H7 (cell line): ENCODE measurements around the gene TRPC3. TPM values are rescaled to one million over a fixed set of nuclear protein-coding genes. Genes with fewer than 3 reads are reported as not detected.

ENCODE experiments used
- DNase-seq: peaks from one replicate; pipeline ENCODE4 v3.0.0; 2012
- H3K27me3 ChIP-seq: 2 replicates; pipeline ENCODE4 v1.6.0; 2011; ENCODE audit warnings: mild to moderate bottlenecking, low read length; ENCODE audit not compliant: control insufficient read depth, insufficient read depth
- H3K36me3 ChIP-seq: replicated peaks from 2 replicates; pipeline ENCODE4 v1.5.1; 2011; ENCODE audit warnings: low read length; ENCODE audit not compliant: control insufficient read depth, insufficient read depth
- H3K4me3 ChIP-seq: 2 replicates; pipeline ENCODE4 v1.5.1; 2011; ENCODE audit warnings: low read depth, mild to moderate bottlenecking, control low read depth, low read length, moderate library complexity; ENCODE audit not compliant: insufficient read depth
- total RNA-seq: library from RNA; depleted of rRNA; stranded (reverse); fragments of >200 nt; shearing (Covaris generic); gene quantifications from 2 replicates; pipeline ENCODE4 v1.2.3, GENCODE V29; 2014; rRNA removed

The TRPC3 gene
- 0.18 and 0.21 TPM in 2 replicates for total RNA-seq

DNA sequence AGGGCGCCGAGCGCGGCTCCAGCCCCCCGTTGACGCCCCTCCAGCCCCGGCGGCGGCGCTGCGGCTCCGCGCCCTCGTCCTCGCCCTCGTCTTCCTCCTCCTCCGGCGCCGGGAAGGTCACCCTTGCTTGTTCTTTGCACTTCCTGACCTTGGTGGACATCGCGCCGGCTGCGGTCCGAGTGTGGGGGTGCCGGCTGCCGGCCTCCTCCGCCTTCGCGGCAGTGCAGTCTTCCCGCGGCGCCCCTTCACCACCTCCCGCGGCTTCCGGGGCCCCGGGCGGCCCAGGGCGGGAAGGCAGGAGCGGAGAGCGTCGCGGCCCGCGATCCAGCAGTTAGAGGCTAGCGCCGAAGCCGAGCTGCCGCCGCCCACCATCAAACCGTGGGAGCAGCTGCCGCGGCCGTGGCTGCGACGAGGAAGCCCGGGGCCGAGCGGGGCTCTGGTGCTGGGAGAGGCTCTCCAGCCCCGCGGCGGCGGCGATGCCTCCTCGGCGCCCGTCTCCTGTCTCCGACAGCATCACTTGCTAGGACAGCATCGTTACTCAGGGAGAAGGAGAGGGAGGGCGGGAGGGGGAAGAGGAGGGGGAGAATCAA lies at the start of gene TRPC3:
Gene TRPC3, minus strand, starts transcription at position 540 of the 590 bp plus-strand sequence. Its CDS starts 380 bp downstream, at position 160.
- Histone ChIP-seq H3K36me3 (no peaks in the 10 kb centered on the region), H3K4me3 (peak within 1 kb of the TSS; percentile 60), H3K27me3 (peaks cover 51% of the 10 kb centered on the region)
- no peak for DNase-seq

DNA sequence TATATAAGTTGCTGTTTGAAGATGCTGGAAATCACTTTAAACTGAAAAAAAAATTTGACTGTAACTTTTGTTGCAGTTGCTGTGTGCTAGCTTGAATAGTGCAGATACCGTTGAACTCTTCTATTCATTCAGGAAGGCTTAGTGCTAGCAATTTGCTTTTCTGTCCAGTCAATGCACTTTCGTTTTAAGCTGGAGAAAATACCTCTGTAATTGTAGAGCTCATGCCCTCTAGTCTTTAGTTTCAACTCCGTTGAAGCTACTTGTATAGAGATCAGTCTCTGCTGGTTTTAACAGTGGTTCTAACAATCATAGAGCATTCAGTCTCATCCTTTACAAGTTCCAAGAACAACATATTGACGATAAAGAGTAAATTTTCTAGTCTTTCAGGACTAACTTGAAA lies 49.0 kb upstream of the TRPC3 start:
- no peak for DNase-seq
- Histone ChIP-seq H3K27me3 (no peaks in the 10 kb centered on the region), H3K4me3 (no peak overlapping the region), H3K36me3 (no peaks in the 10 kb centered on the region)

DNA sequence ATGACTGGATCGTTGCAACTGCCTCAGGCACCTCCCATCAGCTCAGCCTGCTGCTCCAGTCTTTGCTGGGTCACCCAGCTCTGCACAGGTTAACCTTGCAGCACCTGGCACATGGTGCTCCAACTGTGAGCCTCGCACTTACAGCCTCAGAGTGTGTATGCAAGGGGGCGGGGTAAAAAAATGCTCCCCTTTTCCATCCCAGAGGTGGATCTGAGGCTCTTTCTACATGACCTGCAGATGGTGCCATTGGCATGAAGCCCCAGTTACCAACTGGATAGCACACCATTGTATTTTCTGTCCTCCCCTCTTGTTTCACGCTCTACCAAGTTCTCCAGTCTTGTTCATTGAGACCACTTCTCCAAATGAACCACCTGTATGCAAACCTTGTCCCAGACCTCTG lies 46.2 kb upstream of the TRPC3 start:
- Histone ChIP-seq H3K36me3 (no peaks in the 10 kb centered on the region), H3K4me3 (no peak overlapping the region), H3K27me3 (no peaks in the 10 kb centered on the region)
- DNase-seq, result peak; percentile 19

DNA sequence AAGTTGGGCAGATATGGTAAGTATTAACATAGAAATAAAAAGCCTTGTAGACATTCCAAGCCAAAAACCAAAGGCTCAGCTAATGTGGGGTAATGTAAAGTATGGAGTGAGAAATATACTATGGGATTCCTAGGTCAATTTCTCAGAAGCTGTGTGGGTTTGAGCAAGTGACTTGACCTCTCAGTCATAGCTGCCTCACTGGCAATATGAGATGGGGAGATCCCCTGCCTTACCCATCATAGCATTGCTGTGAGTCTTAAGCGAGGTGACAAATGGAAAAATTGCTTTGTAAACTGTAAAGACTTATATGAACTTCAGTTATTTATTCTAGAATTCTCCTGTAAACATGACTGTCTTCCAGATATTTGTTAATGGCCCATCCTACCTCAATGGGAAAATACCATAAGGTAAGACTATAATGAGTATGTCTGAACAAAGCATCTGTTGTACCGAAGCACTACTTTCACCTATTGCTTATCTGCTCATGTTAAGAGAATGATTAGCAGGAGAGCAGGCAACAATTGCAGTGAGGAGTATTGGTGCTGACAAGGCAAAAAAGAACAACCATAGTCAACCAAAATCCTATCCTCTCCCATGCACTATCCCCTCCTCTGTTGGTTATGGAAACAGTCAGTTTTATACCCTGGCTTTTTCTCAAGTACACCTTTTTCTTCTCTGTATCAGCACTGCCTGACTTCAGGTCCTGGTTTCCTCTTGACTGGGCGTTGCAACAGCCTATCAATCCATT lies 44.1 kb upstream of the TRPC3 start:
- no peak for DNase-seq
- no peak overlapping the region for H3K4me3 ChIP-seq
- no peaks in the 10 kb centered on the region for H3K36me3 ChIP-seq
- H3K27me3 ChIP-seq, result no peaks in the 10 kb centered on the region

DNA sequence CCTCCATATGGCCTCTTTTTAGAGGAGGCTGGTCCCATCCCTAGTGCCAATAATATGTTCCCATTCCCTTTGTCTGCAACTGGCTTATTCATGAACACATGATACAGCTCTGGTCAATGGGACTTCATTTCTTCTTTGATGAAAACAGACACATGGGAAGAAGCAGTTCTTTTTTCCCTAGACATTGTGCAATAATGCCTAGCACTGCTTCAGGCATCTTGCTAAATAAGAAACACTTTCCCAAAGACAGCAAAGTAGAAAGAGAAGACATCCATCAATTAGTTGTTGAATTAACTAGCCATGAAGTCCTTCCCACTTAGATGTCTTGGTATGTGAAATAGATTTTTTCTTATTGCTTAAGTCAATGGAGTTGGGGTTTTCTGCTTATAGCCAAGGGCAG lies 40.1 kb upstream of the TRPC3 start:
- no peak for DNase-seq
- Histone ChIP-seq H3K4me3 (no peak overlapping the region), H3K36me3 (no peaks in the 10 kb centered on the region)

DNA sequence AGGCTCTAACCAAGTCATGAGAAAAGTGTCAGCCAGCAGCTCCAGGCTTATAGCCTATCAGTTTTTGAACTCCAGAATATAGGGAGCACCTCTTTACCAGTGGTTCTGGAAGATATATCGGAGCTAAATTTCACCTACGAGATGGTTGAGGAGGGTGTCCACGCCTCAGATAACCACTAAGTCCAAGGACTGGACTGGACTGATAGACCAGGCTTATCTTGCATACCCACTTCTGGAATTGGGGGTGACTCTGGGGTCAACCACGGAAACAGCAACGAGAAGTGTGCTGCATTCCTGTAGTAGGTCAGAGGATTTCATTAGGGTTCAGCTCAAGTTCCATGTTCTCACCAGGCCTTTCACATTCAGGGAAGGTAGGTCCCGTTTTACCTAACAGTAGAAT lies 38.6 kb upstream of the TRPC3 start:
- no peak overlapping the region for H3K4me3 ChIP-seq
- DNase-seq, result no peak
- H3K36me3 ChIP-seq, result no peaks in the 10 kb centered on the region
- H3K27me3 ChIP-seq, result no peaks in the 10 kb centered on the region

More for the DNA sequence above, 40.1 kb upstream of the TRPC3 start:
- H3K27me3 ChIP-seq, result no peaks in the 10 kb centered on the region

DNA sequence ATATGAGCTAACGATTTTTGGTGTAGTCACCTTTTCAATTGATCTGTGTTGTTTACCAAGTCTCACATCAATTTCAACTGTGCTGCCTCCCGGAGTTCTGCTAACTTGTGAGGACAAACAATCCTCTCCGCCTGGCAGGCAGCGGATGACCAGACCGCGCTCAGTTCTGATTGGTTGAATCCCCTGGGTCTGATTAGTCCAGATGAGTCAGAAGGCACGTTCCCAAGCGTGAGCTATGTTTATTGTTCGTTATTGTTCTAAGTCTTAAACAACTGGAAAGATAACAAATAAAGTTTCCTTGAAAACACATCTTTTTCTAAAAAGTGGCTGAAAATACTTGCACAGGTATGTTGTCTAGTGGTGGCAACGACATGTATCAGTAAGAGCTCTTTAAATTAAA lies 37.9 kb upstream of the TRPC3 start:
- no peaks in the 10 kb centered on the region for H3K27me3 ChIP-seq
- H3K4me3 ChIP-seq, result no peak overlapping the region
- H3K36me3 ChIP-seq, result no peaks in the 10 kb centered on the region
- peak; percentile 17 for DNase-seq

DNA sequence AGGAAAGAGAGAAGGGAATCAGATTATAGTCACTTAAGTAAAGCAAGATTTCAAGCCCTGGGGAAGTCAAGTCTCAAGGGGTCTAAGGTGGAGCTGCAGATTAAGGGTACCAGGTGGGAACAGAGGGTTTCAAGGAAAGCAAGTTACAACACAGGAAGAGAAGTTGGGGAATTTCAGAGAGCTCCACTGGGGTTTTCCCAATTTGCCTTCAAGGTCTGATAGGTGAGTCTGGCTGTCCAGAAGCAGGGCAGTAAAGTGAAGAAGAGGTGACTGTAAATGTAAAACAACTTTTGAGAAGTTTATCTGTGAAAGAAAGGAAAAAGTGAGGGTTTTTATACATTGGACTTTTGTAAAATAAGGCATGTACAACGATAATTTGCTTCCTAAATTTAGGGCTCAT lies 37.1 kb upstream of the TRPC3 start:
- Histone ChIP-seq H3K27me3 (no peaks in the 10 kb centered on the region), H3K36me3 (no peaks in the 10 kb centered on the region), H3K4me3 (no peak overlapping the region)
- DNase-seq, result no peak

DNA sequence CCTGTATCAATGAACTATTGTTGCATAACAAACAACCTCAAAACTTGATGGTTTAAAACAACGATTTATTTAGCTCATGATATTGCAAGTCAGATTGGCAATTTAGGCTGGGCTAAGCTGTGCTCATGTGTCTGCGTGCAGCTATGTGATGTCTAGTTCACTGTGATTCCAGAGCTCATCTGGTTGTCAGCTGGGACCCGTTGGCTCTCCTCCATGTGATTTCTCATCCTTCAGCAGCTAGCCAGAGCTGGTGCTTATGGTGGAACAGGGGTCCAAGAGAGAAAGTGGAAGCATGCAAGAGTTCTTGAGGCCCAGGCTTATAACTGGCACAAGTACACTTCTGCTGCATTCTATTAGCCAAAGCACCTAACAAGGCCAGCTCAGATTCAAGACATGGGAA lies 28.8 kb upstream of the TRPC3 start:
- no peaks in the 10 kb centered on the region for H3K27me3 ChIP-seq
- no peak overlapping the region for H3K4me3 ChIP-seq
- no peak for DNase-seq
- H3K36me3 ChIP-seq, result no peaks in the 10 kb centered on the region

DNA sequence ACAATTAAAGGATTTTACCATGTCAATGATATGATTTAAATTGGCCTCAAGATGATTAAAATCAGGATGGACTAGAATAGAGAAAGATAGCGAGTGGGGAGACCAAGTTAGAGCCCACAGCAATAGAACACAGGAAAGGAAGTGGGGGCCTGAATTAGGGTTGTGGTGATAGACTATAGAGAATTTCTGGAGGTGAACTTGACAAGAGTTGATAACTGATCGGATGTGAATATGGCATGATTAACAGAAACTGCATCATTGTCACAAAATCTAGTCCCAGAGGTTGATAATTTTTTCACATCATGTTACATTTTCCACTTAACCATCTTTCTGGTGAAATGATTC lies 26.3 kb upstream of the TRPC3 start:
- Histone ChIP-seq H3K36me3 (no peaks in the 10 kb centered on the region), H3K27me3 (no peaks in the 10 kb centered on the region), H3K4me3 (no peak overlapping the region)
- DNase-seq, result no peak

DNA sequence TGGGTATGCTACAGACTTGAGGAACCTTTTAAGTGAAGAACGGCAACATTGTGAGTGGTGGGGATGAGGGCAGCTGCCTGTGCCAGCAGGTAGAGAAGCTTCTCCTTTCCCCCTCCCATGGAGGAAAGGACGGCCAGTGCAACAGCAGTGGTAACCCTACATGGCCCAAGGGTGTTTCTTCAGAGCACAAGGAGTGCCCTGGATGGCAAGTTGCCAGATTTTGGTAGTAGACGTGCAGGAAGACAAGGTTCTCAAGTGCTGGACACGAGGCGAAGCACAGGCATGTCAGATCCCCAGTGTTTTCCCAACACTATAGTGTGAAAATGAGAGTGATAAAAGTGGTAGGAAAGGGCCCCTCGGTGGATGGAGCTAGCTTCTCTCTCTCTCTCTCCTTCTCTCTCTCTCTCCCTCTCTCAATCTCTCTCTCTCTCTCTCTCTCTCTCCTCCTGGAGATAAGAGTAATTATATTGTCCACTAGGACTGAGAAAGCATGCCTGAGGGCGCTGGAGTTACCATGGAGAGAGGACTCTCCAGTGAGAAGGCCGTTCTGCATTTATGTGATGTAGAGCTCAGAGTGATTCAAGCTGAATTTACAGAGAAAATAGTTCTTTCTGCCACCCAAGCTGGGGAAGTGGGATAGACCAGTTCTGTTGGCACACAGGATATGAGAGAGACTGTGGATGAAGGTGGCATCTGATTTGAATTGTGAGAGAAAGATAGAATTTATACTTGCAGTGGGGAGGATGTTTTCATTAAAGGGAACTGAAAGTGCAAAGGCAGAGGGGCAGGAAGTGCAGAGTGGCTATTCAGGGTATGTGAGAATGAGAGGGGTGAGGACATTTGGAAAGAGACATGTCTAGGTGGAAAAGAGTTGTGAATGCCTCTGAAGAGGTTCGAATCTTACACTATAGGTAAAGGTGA lies 25.7 kb upstream of the TRPC3 start:
- no peaks in the 10 kb centered on the region for H3K36me3 ChIP-seq
- H3K27me3 ChIP-seq, result no peaks in the 10 kb centered on the region
- H3K4me3 ChIP-seq, result no peak overlapping the region
- no peak for DNase-seq

DNA sequence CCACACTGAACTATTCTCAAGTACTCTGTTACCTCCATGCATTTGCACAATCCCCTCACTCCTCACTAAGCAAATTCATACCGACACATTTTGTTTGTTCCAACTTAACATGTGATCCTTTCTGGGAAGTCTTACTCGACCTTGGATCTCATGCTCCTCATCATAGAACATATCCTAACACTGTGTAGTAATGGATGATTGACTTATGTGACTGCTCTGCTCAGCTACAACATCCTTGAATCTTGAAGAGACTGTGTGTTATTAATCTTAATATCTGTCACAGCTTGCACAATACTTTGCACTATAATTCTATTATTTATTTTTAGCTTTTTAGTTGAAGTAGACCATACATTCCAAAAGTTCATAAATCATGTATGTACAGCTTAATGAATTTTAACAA lies 23.9 kb upstream of the TRPC3 start:
- no peaks in the 10 kb centered on the region for H3K27me3 ChIP-seq
- no peaks in the 10 kb centered on the region for H3K36me3 ChIP-seq
- DNase-seq, result no peak
- no peak overlapping the region for H3K4me3 ChIP-seq

DNA sequence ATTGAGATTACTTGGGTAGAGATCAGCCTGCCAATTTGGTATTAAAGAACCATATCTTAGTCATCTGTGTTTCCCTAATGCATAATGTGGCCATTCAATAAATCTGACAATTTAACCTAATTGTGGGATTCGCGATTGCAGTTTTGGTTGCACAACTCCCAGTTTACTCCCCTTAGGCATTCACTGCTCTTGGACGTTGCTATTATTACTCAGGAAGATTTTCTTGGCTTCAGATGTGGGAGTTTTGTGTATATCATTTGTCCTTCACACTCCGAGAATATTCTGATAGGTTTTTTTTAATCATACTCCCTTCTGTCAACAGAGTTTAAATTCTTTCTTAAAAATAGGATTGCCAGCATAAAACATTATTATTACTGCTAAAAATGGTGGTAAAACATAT lies 22.0 kb upstream of the TRPC3 start:
- H3K27me3 ChIP-seq, result no peaks in the 10 kb centered on the region
- no peak overlapping the region for H3K4me3 ChIP-seq
- DNase-seq, result no peak
- no peaks in the 10 kb centered on the region for H3K36me3 ChIP-seq

DNA sequence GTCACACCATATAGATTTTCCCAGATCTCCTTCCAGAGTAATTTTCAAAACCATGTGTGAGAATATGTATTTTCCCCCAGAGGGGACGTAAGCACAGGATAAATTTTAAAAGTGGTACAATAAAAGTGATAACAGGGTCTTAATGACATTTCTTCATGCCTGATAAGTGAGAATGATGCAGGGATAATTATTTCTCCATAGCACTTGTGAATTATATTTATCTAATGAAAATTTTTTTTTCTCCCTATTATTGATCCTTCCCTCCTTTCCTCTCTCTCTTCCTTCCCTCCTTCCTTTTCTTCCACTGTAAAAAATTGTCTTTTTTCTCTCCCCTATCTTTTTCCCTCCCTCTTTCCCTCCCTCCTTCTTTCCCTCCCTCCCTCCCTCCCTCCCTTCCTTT lies 17.0 kb upstream of the TRPC3 start:
- Histone ChIP-seq H3K36me3 (no peaks in the 10 kb centered on the region), H3K4me3 (no peak overlapping the region), H3K27me3 (no peaks in the 10 kb centered on the region)
- DNase-seq, result no peak

DNA sequence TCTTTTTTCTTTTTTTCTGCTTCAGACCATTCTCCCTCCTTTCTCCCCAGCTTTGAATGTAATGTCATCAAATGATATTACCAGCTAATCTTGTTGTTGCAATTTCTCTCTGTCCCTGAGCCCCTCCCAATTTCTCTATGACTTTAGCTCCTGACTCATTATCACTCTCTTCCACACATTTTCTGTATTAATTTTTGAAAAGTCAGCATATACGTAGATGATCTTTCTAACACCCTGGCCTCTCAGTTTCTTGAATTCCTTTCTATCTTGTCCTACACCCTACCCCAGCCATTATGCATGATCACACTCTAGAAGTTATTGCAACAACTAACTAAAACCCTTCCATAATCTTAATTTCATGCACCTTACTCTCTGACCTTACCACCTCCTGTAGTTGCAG lies 13.1 kb upstream of the TRPC3 start:
- Histone ChIP-seq H3K27me3 (no peaks in the 10 kb centered on the region), H3K4me3 (no peak overlapping the region), H3K36me3 (no peaks in the 10 kb centered on the region)
- DNase-seq, result no peak
